CD14-positive monocyte (primary cell): ENCODE measurements around the gene WDR74. TPM values are rescaled to one million over a fixed set of nuclear protein-coding genes. Genes with fewer than 3 reads are reported as not detected.
"Not testable (repeated sequence)": the region's sequence is repeated elsewhere in the genome, so short reads cannot be mapped to it uniquely, and the experiment has no call there.

Source experiments
- DNase-seq, 3 donors: peaks; one replicate each; pipeline ENCODE4 v3.0.0-alpha.2; 2011 to 2022
- H2AFZ ChIP-seq: 2 replicates; pipeline ENCODE4 v1.6.0; 2012; ENCODE audit warnings: mild to moderate bottlenecking, low read depth, low read length, inconsistent platforms; ENCODE audit not compliant: insufficient read depth, poor library complexity, severe bottlenecking
- H3K27ac ChIP-seq, 2 donors: 1 replicate in 1 of 2; 2 replicates in 1 of 2; pipeline ENCODE4 v1.5.1; 2012 to 2013; ENCODE audit warnings: low read length in 2 of 2, control low read depth in 1 of 2, inconsistent platforms in 1 of 2, low read depth in 1 of 2, mild to moderate bottlenecking in 1 of 2
- H3K27me3 ChIP-seq, 2 donors: one replicate each; pipeline versions ENCODE4 v1.6.0 to v1.6.1; 2011 to 2013; ENCODE audit warnings: low read length in 2 of 2; ENCODE audit not compliant: control insufficient read depth in 2 of 2, insufficient read depth in 2 of 2
- H3K36me3 ChIP-seq, 2 donors: replicated peaks in 1 of 2; 1 replicate in 1 of 2; 2 replicates in 1 of 2; pipeline versions ENCODE4 v1.5.1 to v1.6.1; 2012 to 2013; ENCODE audit warnings: low read length in 2 of 2, control low read depth in 1 of 2, inconsistent platforms in 1 of 2, mild to moderate bottlenecking in 1 of 2; ENCODE audit not compliant: insufficient read depth in 2 of 2, control insufficient read depth in 1 of 2
- H3K4me1 ChIP-seq, 2 donors: 1 replicate in 1 of 2; 2 replicates in 1 of 2; pipeline versions ENCODE4 v1.5.1 to v1.6.1; 2012 to 2013; ENCODE audit warnings: low read length in 2 of 2, control low read depth in 1 of 2, inconsistent platforms in 1 of 2, mild to moderate bottlenecking in 1 of 2, moderate library complexity in 1 of 2; ENCODE audit not compliant: insufficient read depth in 2 of 2, control insufficient read depth in 1 of 2
- H3K4me2 ChIP-seq: replicated peaks from 2 replicates; pipeline ENCODE3; 2012; ENCODE audit warnings: low read length, moderate library complexity, mild to moderate bottlenecking; ENCODE audit not compliant: poor library complexity, severe bottlenecking; ENCODE audit errors: extremely low read depth
- H3K4me3 ChIP-seq, 3 experiments: fragments of 200-600 bp in 1 of 3; sonication (generic) in 1 of 3; replicated peaks in 1 of 3; 1 replicate in 2 of 3; 2 replicates in 1 of 3; pipeline ENCODE4 v1.5.1; 2011 to 2013; ENCODE audit warnings: low read length in 3 of 3, mild to moderate bottlenecking in 3 of 3, control low read depth in 2 of 3, low read depth in 2 of 3, inconsistent platforms in 1 of 3, moderate library complexity in 1 of 3
- H3K79me2 ChIP-seq: 2 replicates; pipeline ENCODE4 v1.6.0; 2012; ENCODE audit warnings: mild to moderate bottlenecking, control low read depth, inconsistent platforms, low read length, moderate library complexity; ENCODE audit not compliant: insufficient read depth
- H3K9ac ChIP-seq: 2 replicates; pipeline ENCODE4 v1.6.0; 2017; ENCODE audit warnings: low read length, mild to moderate bottlenecking; ENCODE audit not compliant: insufficient read depth, poor library complexity, severe bottlenecking
- H3K9me3 ChIP-seq, 2 donors: replicated peaks in 1 of 2; 1 replicate in 1 of 2; 2 replicates in 1 of 2; pipeline versions ENCODE4 v1.5.1 to v1.6.1; 2012 to 2013; ENCODE audit warnings: low read length in 2 of 2, control low read depth in 1 of 2; ENCODE audit not compliant: control insufficient read depth in 1 of 2, insufficient read depth in 1 of 2
- H4K20me1 ChIP-seq: 2 replicates; pipeline ENCODE4 v1.6.0; 2012; ENCODE audit warnings: mild to moderate bottlenecking, low read length, control low read depth, moderate library complexity; ENCODE audit not compliant: insufficient read depth
- H3K27ac Mint-ChIP-seq, 7 donors: one replicate each; pipeline ENCODE4 v1.8.0; 2020; ENCODE audit warnings: mild to moderate bottlenecking in 7 of 7, mixed read lengths in 7 of 7, moderate library complexity in 6 of 7, inconsistent platforms in 2 of 7
- H3K27me3 Mint-ChIP-seq, 3 donors: one replicate each; pipeline ENCODE4 v1.8.0; 2021 to 2022; ENCODE audit warnings: low read depth in 3 of 3, mild to moderate bottlenecking in 3 of 3, mixed read lengths in 3 of 3, moderate library complexity in 3 of 3, inconsistent platforms in 1 of 3
- H3K36me3 Mint-ChIP-seq, 2 donors: one replicate each; pipeline ENCODE4 v1.8.0; 2020; ENCODE audit warnings: mixed read lengths in 2 of 2, inconsistent platforms in 1 of 2, mild to moderate bottlenecking in 1 of 2
- H3K4me1 Mint-ChIP-seq: one replicate; pipeline ENCODE4 v1.8.0; 2020; ENCODE audit warnings: mild to moderate bottlenecking, mixed read lengths
- H3K4me3 Mint-ChIP-seq, 2 donors: one replicate each; pipeline ENCODE4 v1.8.0; 2020; ENCODE audit warnings: mild to moderate bottlenecking in 2 of 2, mixed read lengths in 2 of 2, moderate library complexity in 1 of 2
- H3K9me3 Mint-ChIP-seq, 7 donors: one replicate each; pipeline ENCODE4 v1.8.0; 2020 to 2022; ENCODE audit warnings: mixed read lengths in 7 of 7, mild to moderate bottlenecking in 6 of 7, moderate library complexity in 6 of 7, inconsistent platforms in 2 of 7
- CTCF ChIP-seq: fragments of 200-600 bp; IDR thresholded peaks from one replicate; pipeline ENCODE4 v1.8.0; 2022; ENCODE audit warnings: antibody characterized with exemption, mild to moderate bottlenecking
- WGBS: methylation state at CpG from one replicate; pipeline ENCODE4 v1.1.5; 2013; ENCODE audit warnings: missing lambda C conversion rate; ENCODE audit not compliant: insufficient coverage; 5-methylcytosine and 5-hydroxymethylcytosine counted together
- intact Hi-C, 2 donors: fragments of 100-400 bp; cut with micrococcal nuclease; formaldehyde crosslinking; loops; one replicate each; pipeline versions ENCODE4 v1.15.0 to v1.15.1; 2023
- polyA plus RNA-seq, 3 donors: library from polyadenylated mRNA; depleted of rRNA in 1 of 3; unstranded in 2 of 3; stranded (reverse) in 1 of 3; fragments of 300-500 nt in 2 of 3; fragments of >200 nt in 1 of 3; fragmentation: Illumina TruSeq in 2 of 3; gene quantifications; 1 replicate in 2 of 3; 2 replicates in 1 of 3; pipeline ENCODE4 v1.2.3, GENCODE V29; 2012 to 2021

The WDR74 gene
- polyA plus RNA-seq, 3 donors, result 14.2 to 52.5 (median 18.4) TPM

- Histone ChIP-seq H3K4me1 (peaks cover 29 to 36% of the 10 kb centered on the region in 2 donors), H3K4me2 (peak overlapping the region; percentile 97), H3K4me3 (peak overlapping the region; percentile 62 to 98 (median 93)), H3K9ac (peak overlapping the region; percentile 83), H3K9me3 (no peaks in the 10 kb centered on the region), H3K36me3 (no peaks in the 10 kb centered on the region), H3K27ac (peak overlapping the region; percentile 97 to 99), H3K79me2 (peaks cover 22% of the 10 kb centered on the region), H2AFZ (peak overlapping the region; percentile 100), H3K27me3 (no peaks in the 10 kb centered on the region), H4K20me1 (no peaks in the 10 kb centered on the region)
- no peaks in the 10 kb centered on the region for H3K27me3 Mint-ChIP-seq
- intact Hi-C loops, result loop anchor here in 1 of 2 donors (1.0 kb wide), 1 partner anchor 13 kb away; no protein-coding TSS in a partner anchor
- no peak for TF ChIP-seq CTCF
- WGBS, result 3% methylated on average over 30 of the region's 30 CpGs
- no peak overlapping the region for H3K27ac Mint-ChIP-seq
- H3K9me3 Mint-ChIP-seq, result peaks cover 0 to 3% (median 0%) of the 10 kb centered on the region in 7 donors
- no peak for DNase-seq
- H3K4me3 Mint-ChIP-seq, result no peak overlapping the region
- H3K36me3 Mint-ChIP-seq, result peaks cover 0 to 5% of the 10 kb centered on the region in 2 donors
- peaks cover 20% of the 10 kb centered on the region for H3K4me1 Mint-ChIP-seq
Observed at GRCh38 chr11:62842171-62842741, 2.9 kb upstream of the WDR74 start.

- H3K79me2 ChIP-seq, result peaks cover 26% of the 10 kb centered on the region
- peak; percentile 92 to 97 (median 94) for DNase-seq
- Mint-ChIP-seq H3K27ac (no peak overlapping the region), H3K9me3 (peaks cover 0 to 3% (median 0%) of the 10 kb centered on the region in 7 donors), H3K36me3 (peaks cover 2 to 6% of the 10 kb centered on the region in 2 donors), H3K4me1 (peaks cover 20% of the 10 kb centered on the region), H3K27me3 (no peaks in the 10 kb centered on the region), H3K4me3 (no peak overlapping the region)
- peaks cover 29 to 36% of the 10 kb centered on the region in 2 donors for H3K4me1 ChIP-seq
- peak overlapping the region; percentile 97 for H3K4me2 ChIP-seq
- peak overlapping the region; percentile 100 for H2AFZ ChIP-seq
- no peak for TF ChIP-seq CTCF
- peak overlapping the region; percentile 62 to 98 (median 93) for H3K4me3 ChIP-seq
- intact Hi-C loops, result loop anchor here (1.0 to 2.0 kb wide), 3 partner anchors 13 to 39 kb away; partner anchors contain the start of gene SLC3A2 (in 1 of the 2)
- H3K27me3 ChIP-seq, result no peaks in the 10 kb centered on the region
- H3K9me3 ChIP-seq, result no peaks in the 10 kb centered on the region
- no peaks in the 10 kb centered on the region for H4K20me1 ChIP-seq
- H3K36me3 ChIP-seq, result peaks cover 0 to 4% of the 10 kb centered on the region in 2 donors
- peak overlapping the region; percentile 97 to 99 for H3K27ac ChIP-seq
- H3K9ac ChIP-seq, result peak overlapping the region; percentile 86
- under 1% methylated on average over 18 of the region's 33 CpGs for WGBS
Observed at GRCh38 chr11:62841361-62842170, 2.2 kb upstream of the WDR74 start.

- Histone ChIP-seq H3K4me2 (peak overlapping the region; percentile 97), H3K27ac (peak overlapping the region; percentile 97 to 99), H3K79me2 (peaks cover 33% of the 10 kb centered on the region), H3K9ac (peak overlapping the region; percentile 86), H3K4me1 (peaks cover 29 to 36% of the 10 kb centered on the region in 2 donors), H3K4me3 (peak overlapping the region; percentile 71 to 98 (median 93)), H3K36me3 (peaks cover 3 to 11% of the 10 kb centered on the region in 2 donors)
- not testable (repeated sequence) for H3K9me3 ChIP-seq, H3K27me3 Mint-ChIP-seq, H3K4me3 Mint-ChIP-seq, H3K27ac Mint-ChIP-seq, H3K9me3 Mint-ChIP-seq, H3K27me3 ChIP-seq, H4K20me1 ChIP-seq, H2AFZ ChIP-seq
- peaks cover 20% of the 10 kb centered on the region for H3K4me1 Mint-ChIP-seq
- DNase-seq, result peak; percentile 84 to 95 (median 85)
- intact Hi-C loops, result loop anchor here in 1 of 2 donors (2.0 kb wide), 2 partner anchors 14 to 40 kb away; partner anchors contain the start of gene SLC3A2
- H3K36me3 Mint-ChIP-seq, result peaks cover 4 to 12% of the 10 kb centered on the region in 2 donors
- 0% methylated on average over 33 of the region's 41 CpGs for WGBS
Observed at GRCh38 chr11:62840721-62841360, 1.5 kb upstream of the WDR74 start.
